Heart left ventricle (tissue), 13 donors: ENCODE data around the gene EPC2.

Experiments used
- POLR2A ChIP-seq, 2 donors: fragments of 450-650 bp; IDR thresholded peaks; one replicate each; pipeline ENCODE4 v1.6.1; 2017; ENCODE audit warnings: antibody characterized with exemption in 2 of 2, mild to moderate bottlenecking in 2 of 2, moderate library complexity in 2 of 2
- TF ChIP-seq, protein P1 (sequence below), 12 donors: fragments of 200-600 bp; sonication (generic) in 4 of 12; IDR thresholded peaks; one replicate each; pipeline versions ENCODE4 v1.5.0 to v1.8.0; 2018 to 2022; ENCODE audit warnings: antibody characterized with exemption in 12 of 12, mild to moderate bottlenecking in 5 of 12
- donor health status: ischemic (EF 13 %, LVEDD 7.1; RV severe dilation, severe dysfunction).
- donor health status: DM: no; HTN: yes; CAD: no.
- donor health status: DM: no; HTN: no; CAD: no.
- donor health status: ischemic (EF 25% LVEDD 6.9; RV normal size, moderate dysfunction).
- donor health status: ischemic (EF 25% LVEDD 5.7; RV mildly dilated, moderate dysfunction).
- donor health status: ischemic (EF 35%, LVEDD 5.7; RV mildly dilated, moderate dysfunction).
- donor health status: nonischemic (EF 11% LVEDD 7.7; RV severe dilation, severe dysfunction).
- donor health status: DM: yes; HTN: yes; CAD: no.
- donor health status: PGD.
- donor health status: ischemic (EF 29% LVEDD 5.4; RV normal size, mild dysfunction).
- donor health status: nonischemic (EF 23%, LVEDD 6.1; RV moderate dilation, normal function).

DNA sequence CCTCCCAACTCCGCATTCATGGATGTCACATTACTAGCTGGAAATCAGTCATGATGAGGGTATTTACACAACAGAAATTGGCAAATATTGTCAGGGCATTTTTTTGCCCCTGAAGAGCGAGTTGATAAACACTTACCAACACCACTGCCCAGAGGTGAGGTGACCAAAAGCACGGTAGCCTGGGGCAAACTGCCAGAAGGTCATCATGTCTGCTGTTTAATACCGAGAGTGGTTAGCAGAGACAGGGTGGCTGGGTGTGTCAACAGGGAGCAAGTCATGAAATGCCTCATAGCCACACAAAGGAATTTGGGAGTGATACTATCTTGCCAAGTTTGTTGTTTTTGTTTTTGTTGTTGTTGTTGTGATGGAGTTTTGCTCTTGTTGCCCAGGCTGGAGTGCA, 37.0 kb upstream of the EPC2 start:
- TF ChIP-seq, protein P1, sequence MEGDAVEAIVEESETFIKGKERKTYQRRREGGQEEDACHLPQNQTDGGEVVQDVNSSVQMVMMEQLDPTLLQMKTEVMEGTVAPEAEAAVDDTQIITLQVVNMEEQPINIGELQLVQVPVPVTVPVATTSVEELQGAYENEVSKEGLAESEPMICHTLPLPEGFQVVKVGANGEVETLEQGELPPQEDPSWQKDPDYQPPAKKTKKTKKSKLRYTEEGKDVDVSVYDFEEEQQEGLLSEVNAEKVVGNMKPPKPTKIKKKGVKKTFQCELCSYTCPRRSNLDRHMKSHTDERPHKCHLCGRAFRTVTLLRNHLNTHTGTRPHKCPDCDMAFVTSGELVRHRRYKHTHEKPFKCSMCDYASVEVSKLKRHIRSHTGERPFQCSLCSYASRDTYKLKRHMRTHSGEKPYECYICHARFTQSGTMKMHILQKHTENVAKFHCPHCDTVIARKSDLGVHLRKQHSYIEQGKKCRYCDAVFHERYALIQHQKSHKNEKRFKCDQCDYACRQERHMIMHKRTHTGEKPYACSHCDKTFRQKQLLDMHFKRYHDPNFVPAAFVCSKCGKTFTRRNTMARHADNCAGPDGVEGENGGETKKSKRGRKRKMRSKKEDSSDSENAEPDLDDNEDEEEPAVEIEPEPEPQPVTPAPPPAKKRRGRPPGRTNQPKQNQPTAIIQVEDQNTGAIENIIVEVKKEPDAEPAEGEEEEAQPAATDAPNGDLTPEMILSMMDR (IDR thresholded peaks at IDR 0.05), result no peak
- no peak for TF ChIP-seq POLR2A (IDR thresholded peaks at IDR 0.05)
